A549 (cell line): ENCODE measurements around the gene LAMA2. TPM values are rescaled to one million over a fixed set of nuclear protein-coding genes. Genes with fewer than 3 reads are reported as not detected.

Experiments
- ATAC-seq, 2 experiments: fragments of 200-7000 bp in 1 of 2; fragments of >200 bp in 1 of 2; cut with Nextera tagmentation in 1 of 2; cut with Tn5 transposase in 1 of 2; 3 replicates each; pipeline versions ENCODE4 v1.8.0 to v1.9.1; 2018 to 2020; ENCODE audit warnings: mild to moderate bottlenecking in 1 of 2, moderate library complexity in 1 of 2
- CTCF ChIA-PET: fragments of 300-600 bp; sonication (Branson Sonifier 250); formaldehyde crosslinking; extraction: SDS; loops from one replicate; lab custom pipeline; 2021; ENCODE audit warnings: antibody characterized with exemption, inconsistent platforms; lab: Yijun Ruan, JAX
- POLR2A ChIA-PET: fragments of 350-600 bp; formaldehyde crosslinking; extraction: SDS; loops from one replicate; lab custom pipeline; 2021; ENCODE audit warnings: antibody characterized with exemption, inconsistent platforms; lab: Yijun Ruan, JAX
- DNase-seq, 2 experiments: peaks; one replicate each; pipeline versions ENCODE4 v3.0.0 to v3.0.0-alpha.2; 2011 to 2016; ENCODE audit warnings: low read depth in 1 of 2, low spot score in 1 of 2
- FAIRE-seq: peaks from 2 replicates; lab custom pipeline; 2011; peaks lifted over from hg19 to GRCh38; lab: Jason Lieb, UNC
- H3K27ac ChIP-seq, 2 experiments: fragments of >200 bp; sonication (Bioruptor Twin); formaldehyde crosslinking; 3 replicates each; pipeline ENCODE4 v1.5.1; 2016 to 2017
- H3K4me1 ChIP-seq: fragments of >200 bp; sonication (Bioruptor Twin); formaldehyde crosslinking; 3 replicates; pipeline ENCODE4 v1.6.1; 2016
- H3K4me2 ChIP-seq: fragments of >200 bp; sonication (Bioruptor Twin); formaldehyde crosslinking; 3 replicates; pipeline ENCODE4 v1.6.1; 2016
- H3K4me3 ChIP-seq: fragments of >200 bp; sonication (Bioruptor Twin); formaldehyde crosslinking; 3 replicates; pipeline ENCODE4 v1.5.1; 2016
- H3K9me3 ChIP-seq: fragments of >200 bp; sonication (Bioruptor Twin); formaldehyde crosslinking; 3 replicates; pipeline ENCODE4 v1.6.1; 2016
- CBX8 ChIP-seq: fragments of 200-600 bp; sonication (generic); IDR thresholded peaks from 2 replicates; pipeline ENCODE4 v1.6.1; 2016
- EP300 ChIP-seq, 2 experiments: fragments of >200 bp; sonication (Bioruptor Twin); formaldehyde crosslinking; IDR thresholded peaks; 2 replicates in 1 of 2; 3 replicates in 1 of 2; pipeline ENCODE4 v1.6.1; 2016 to 2017
- ESRRA ChIP-seq: fragments of 150-350 bp; IDR thresholded peaks from 2 replicates; pipeline ENCODE4 v1.6.1; 2014; ENCODE audit warnings: mild to moderate bottlenecking, low read length, borderline replicate concordance
- FOSB ChIP-seq: fragments of 250-450 bp; sonication (Bioruptor Pico); IDR thresholded peaks from 2 replicates; pipeline ENCODE4 v1.5.0; 2020; ENCODE audit warnings: mild to moderate bottlenecking, moderate library complexity
- FOSL2 ChIP-seq, 2 experiments: fragments of 450-650 bp in 1 of 2; fragments of >200 bp in 1 of 2; sonication (Bioruptor Twin) in 1 of 2; formaldehyde crosslinking; IDR thresholded peaks; 2 replicates each; pipeline versions ENCODE4 v1.5.0 to v1.6.1; 2016 to 2020; ENCODE audit warnings: mild to moderate bottlenecking in 1 of 2, moderate library complexity in 1 of 2
- FOXS1 ChIP-seq: fragments of 250-450 bp; sonication (Bioruptor Pico); IDR thresholded peaks from 2 replicates; pipeline ENCODE4 v1.5.0; 2020; ENCODE audit warnings: mild to moderate bottlenecking, moderate library complexity
- KDM1A ChIP-seq: fragments of 200-600 bp; sonication (generic); IDR thresholded peaks from 2 replicates; pipeline ENCODE4 v1.6.1; 2016; ENCODE audit warnings: low read depth, mild to moderate bottlenecking
- MAZ ChIP-seq: fragments of 150-350 bp; IDR thresholded peaks from 2 replicates; pipeline ENCODE4 v1.6.1; 2014; ENCODE audit warnings: antibody characterized with exemption, low read depth, low read length, borderline replicate concordance
- POLR2A ChIP-seq: IDR thresholded peaks from 2 replicates; pipeline ENCODE4 v1.6.1; 2012; ENCODE audit warnings: mild to moderate bottlenecking, low read length
- POLR2AphosphoS2 ChIP-seq: conservative IDR thresholded peaks from 2 replicates; pipeline ENCODE4 v1.6.1; 2012; ENCODE audit warnings: low read length, improper control_type of control experiment, inconsistent platforms
- RAD21 ChIP-seq, 2 experiments: fragments of >200 bp in 1 of 2; sonication (Bioruptor Twin) in 1 of 2; formaldehyde crosslinking in 1 of 2; IDR thresholded peaks in 1 of 2; conservative IDR thresholded peaks in 1 of 2; 2 replicates in 1 of 2; 3 replicates in 1 of 2; pipeline ENCODE4 v1.6.1; 2012 to 2018; ENCODE audit warnings: inconsistent platforms in 1 of 2
- RARB ChIP-seq: fragments of 250-450 bp; sonication (Bioruptor Pico); IDR thresholded peaks from 2 replicates; pipeline ENCODE4 v1.8.0; 2021; ENCODE audit warnings: mild to moderate bottlenecking, moderate library complexity
- RFX5 ChIP-seq: fragments of 450-650 bp; IDR thresholded peaks from 2 replicates; pipeline ENCODE4 v1.7.1; 2014; ENCODE audit warnings: antibody characterized with exemption, mild to moderate bottlenecking, moderate library complexity
- SMC3 ChIP-seq: fragments of >200 bp; sonication (Bioruptor Twin); formaldehyde crosslinking; IDR thresholded peaks from 3 replicates; pipeline ENCODE4 v1.6.1; 2018; ENCODE audit warnings: inconsistent platforms
- USF2 ChIP-seq: fragments of 450-650 bp; IDR thresholded peaks from 2 replicates; pipeline ENCODE4 v1.6.1; 2014; ENCODE audit warnings: antibody characterized with exemption
- WGBS: methylation state at CpG from one replicate; pipeline ENCODE4 v1.1.6; 2017; ENCODE audit errors: missing lambda C conversion rate; 5-methylcytosine and 5-hydroxymethylcytosine counted together
- polyA plus RNA-seq, 4 experiments: library from polyadenylated mRNA; depleted of rRNA in 3 of 4; stranded (reverse); fragments of >200 nt; fragmentation: RNase III in 1 of 4; extraction: RNeasy Plus Mini Kit Qiagen cat#74134 plus additional on column Dnase treatment in 1 of 4; gene quantifications; 2 replicates in 3 of 4; 3 replicates in 1 of 4; pipeline ENCODE4 v1.2.3, GENCODE V29; 2011 to 2017
- TF ChIP-seq, protein P1 (sequence below): fragments of >200 bp; sonication (Bioruptor Twin); formaldehyde crosslinking; IDR thresholded peaks from 3 replicates; pipeline ENCODE4 v1.5.1; 2016
- TF ChIP-seq, protein P2 (sequence below): fragments of 250-450 bp; sonication (Bioruptor Pico); IDR thresholded peaks from 2 replicates; pipeline ENCODE4 v1.5.0; 2020; ENCODE audit warnings: low read depth, mild to moderate bottlenecking, moderate library complexity
- TF ChIP-seq, protein P3 (sequence below): fragments of >200 bp; sonication (Bioruptor Twin); formaldehyde crosslinking; IDR thresholded peaks from 2 replicates; pipeline ENCODE4 v1.6.1; 2016
- TF ChIP-seq, protein P4 (sequence below): IDR thresholded peaks from 2 replicates; pipeline ENCODE4 v1.6.1; 2012
- TF ChIP-seq, protein P5 (sequence below): fragments of 150-350 bp; IDR thresholded peaks from 2 replicates; pipeline ENCODE4 v1.6.1; 2014; ENCODE audit warnings: low read depth, mild to moderate bottlenecking, low read length

The LAMA2 gene
- polyA plus RNA-seq, 2 of the 4 experiments (the other 2 are of a cell fraction) = 0.21 to 1.3 TPM

GRCh38 chr6:129370268-129370916 is 487.5 kb downstream of the LAMA2 start:
- H3K9me3 ChIP-seq = no peaks in the 10 kb centered on the region
- peak overlapping the region; percentile 51; the same call in 2 of the 3 replicates for H3K4me2 ChIP-seq
- DNase-seq (peak; percentile 1 to 23), ATAC-seq (peak in 1 of 2 experiments; percentile 50; a peak in 1 of 6 replicates), FAIRE-seq (no peak)
- 6% methylated on average over 9 of the region's 9 CpGs for WGBS
- no peak overlapping the region for H3K4me3 ChIP-seq
- TF ChIP-seq, protein P1, sequence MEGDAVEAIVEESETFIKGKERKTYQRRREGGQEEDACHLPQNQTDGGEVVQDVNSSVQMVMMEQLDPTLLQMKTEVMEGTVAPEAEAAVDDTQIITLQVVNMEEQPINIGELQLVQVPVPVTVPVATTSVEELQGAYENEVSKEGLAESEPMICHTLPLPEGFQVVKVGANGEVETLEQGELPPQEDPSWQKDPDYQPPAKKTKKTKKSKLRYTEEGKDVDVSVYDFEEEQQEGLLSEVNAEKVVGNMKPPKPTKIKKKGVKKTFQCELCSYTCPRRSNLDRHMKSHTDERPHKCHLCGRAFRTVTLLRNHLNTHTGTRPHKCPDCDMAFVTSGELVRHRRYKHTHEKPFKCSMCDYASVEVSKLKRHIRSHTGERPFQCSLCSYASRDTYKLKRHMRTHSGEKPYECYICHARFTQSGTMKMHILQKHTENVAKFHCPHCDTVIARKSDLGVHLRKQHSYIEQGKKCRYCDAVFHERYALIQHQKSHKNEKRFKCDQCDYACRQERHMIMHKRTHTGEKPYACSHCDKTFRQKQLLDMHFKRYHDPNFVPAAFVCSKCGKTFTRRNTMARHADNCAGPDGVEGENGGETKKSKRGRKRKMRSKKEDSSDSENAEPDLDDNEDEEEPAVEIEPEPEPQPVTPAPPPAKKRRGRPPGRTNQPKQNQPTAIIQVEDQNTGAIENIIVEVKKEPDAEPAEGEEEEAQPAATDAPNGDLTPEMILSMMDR = peak; percentile 64
- TF ChIP-seq, protein P2, sequence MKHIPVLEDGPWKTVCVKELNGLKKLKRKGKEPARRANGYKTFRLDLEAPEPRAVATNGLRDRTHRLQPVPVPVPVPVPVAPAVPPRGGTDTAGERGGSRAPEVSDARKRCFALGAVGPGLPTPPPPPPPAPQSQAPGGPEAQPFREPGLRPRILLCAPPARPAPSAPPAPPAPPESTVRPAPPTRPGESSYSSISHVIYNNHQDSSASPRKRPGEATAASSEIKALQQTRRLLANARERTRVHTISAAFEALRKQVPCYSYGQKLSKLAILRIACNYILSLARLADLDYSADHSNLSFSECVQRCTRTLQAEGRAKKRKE (CRISPR knock-in tag) = no peak
- TF ChIP-seq SMC3 = peak; percentile 60
- peak; percentile 52 to 69 for TF ChIP-seq RAD21 (conservative IDR thresholded peaks at IDR 0.05 in 1 of 2, IDR thresholded peaks at IDR 0.05 in 1 of 2)
- CTCF ChIA-PET = interaction anchor here (0.6 to 1.9 kb wide), 5 partner anchors 10 to 563 kb away, joined by 3 to 6 read pairs (median 3); no protein-coding TSS in a partner anchor
- POLR2A ChIA-PET = no interaction called here
- no peak overlapping the region for H3K27ac ChIP-seq
- H3K4me1 ChIP-seq = no peaks in the 10 kb centered on the region

GRCh38 chr6:129381885-129382284 is 498.9 kb downstream of the LAMA2 start:
- no peaks in the 10 kb centered on the region for H3K4me1 ChIP-seq
- no peak overlapping the region for H3K4me2 ChIP-seq
- POLR2A ChIA-PET = no interaction called here
- CTCF ChIA-PET = interaction anchor here (0.7 kb wide), 1 partner anchor 140 kb away, joined by 3 read pairs; no protein-coding TSS in a partner anchor
- 41% methylated on average over 2 of the region's 2 CpGs for WGBS
- ATAC-seq = no peak
- no peak for DNase-seq
- TF ChIP-seq RARB (CRISPR knock-in tag) (no peak), CBX8 (no peak), POLR2AphosphoS2 (no peak), POLR2A (no peak), EP300 (IDR thresholded peaks at IDR 0.05) (no peak), FOSL2 (IDR thresholded peaks at IDR 0.05) (no peak), FOSL2 (CRISPR knock-in tag; IDR thresholded peaks at IDR 0.05) (no peak), ESRRA (no peak), MAZ (no peak), FOSB (no peak), FOXS1 (CRISPR knock-in tag) (no peak), RFX5 (no peak), KDM1A (no peak), USF2 (no peak)
- TF ChIP-seq, protein P1 = no peak
- TF ChIP-seq, protein P3, sequence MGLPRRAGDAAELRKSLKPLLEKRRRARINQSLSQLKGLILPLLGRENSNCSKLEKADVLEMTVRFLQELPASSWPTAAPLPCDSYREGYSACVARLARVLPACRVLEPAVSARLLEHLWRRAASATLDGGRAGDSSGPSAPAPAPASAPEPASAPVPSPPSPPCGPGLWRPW = no peak
- TF ChIP-seq, protein P4, sequence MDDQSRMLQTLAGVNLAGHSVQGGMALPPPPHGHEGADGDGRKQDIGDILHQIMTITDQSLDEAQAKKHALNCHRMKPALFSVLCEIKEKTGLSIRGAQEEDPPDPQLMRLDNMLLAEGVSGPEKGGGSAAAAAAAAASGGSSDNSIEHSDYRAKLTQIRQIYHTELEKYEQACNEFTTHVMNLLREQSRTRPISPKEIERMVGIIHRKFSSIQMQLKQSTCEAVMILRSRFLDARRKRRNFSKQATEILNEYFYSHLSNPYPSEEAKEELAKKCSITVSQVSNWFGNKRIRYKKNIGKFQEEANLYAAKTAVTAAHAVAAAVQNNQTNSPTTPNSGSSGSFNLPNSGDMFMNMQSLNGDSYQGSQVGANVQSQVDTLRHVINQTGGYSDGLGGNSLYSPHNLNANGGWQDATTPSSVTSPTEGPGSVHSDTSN = no peak
- TF ChIP-seq, protein P5, sequence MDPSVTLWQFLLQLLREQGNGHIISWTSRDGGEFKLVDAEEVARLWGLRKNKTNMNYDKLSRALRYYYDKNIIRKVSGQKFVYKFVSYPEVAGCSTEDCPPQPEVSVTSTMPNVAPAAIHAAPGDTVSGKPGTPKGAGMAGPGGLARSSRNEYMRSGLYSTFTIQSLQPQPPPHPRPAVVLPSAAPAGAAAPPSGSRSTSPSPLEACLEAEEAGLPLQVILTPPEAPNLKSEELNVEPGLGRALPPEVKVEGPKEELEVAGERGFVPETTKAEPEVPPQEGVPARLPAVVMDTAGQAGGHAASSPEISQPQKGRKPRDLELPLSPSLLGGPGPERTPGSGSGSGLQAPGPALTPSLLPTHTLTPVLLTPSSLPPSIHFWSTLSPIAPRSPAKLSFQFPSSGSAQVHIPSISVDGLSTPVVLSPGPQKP = no peak
- TF ChIP-seq, protein P2 (CRISPR knock-in tag) = no peak
- no peak overlapping the region for H3K27ac ChIP-seq
- H3K9me3 ChIP-seq = no peaks in the 10 kb centered on the region
- no peak overlapping the region for H3K4me3 ChIP-seq
- no peak for FAIRE-seq
